AG09319 (cell line): ENCODE results near the gene IL1RAPL1.

Experiments
- DNase-seq: peaks from one replicate; pipeline ENCODE4 v3.0.0-alpha.2; 2010; ENCODE audit warnings: low read depth; ENCODE audit errors: extremely low read depth
- TF ChIP-seq, protein P1 (sequence below): IDR thresholded peaks from 2 replicates; pipeline ENCODE4 v1.5.1; 2011; ENCODE audit warnings: low read depth, mild to moderate bottlenecking, inconsistent platforms, low read length, moderate library complexity

Gene IL1RAPL1

DNA sequence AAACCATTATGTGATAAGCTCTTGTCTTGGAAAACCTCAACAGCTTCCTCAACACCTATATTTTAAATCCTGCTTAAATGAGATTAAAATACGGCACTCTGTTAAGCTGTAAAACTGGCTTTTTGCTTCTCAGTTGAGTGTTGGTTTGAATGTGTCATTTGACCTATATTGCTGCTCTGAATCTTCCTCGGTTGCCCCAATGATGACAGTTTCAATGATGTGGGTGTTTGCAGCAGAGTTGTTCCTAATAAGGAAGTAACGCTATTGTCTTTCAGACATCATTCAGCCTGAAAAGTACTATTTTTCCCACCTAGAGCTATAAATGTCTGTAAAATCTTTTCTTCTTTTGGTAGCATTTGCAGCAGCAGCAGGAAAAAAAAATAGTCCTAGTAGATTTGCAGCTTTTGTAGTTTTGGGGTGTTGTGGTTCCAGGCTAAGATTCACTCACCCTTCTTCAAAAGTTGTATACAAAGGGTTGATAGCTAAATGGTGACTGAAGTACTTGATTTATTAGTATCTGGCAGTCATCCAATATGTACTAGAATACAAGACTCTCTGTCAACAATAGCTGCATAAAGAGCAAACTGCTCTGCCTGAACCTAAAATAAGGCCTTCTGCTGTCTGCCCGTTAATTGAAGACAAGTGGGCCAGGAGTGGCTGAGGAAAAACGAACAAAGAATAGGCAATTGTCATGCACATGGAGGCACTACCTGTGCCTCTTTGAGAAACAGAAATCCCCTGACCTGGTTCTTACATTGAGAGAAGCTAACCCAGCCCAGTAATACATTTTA lies 333.1 kb downstream of the IL1RAPL1 start:
- no peak for DNase-seq
- TF ChIP-seq, protein P1, sequence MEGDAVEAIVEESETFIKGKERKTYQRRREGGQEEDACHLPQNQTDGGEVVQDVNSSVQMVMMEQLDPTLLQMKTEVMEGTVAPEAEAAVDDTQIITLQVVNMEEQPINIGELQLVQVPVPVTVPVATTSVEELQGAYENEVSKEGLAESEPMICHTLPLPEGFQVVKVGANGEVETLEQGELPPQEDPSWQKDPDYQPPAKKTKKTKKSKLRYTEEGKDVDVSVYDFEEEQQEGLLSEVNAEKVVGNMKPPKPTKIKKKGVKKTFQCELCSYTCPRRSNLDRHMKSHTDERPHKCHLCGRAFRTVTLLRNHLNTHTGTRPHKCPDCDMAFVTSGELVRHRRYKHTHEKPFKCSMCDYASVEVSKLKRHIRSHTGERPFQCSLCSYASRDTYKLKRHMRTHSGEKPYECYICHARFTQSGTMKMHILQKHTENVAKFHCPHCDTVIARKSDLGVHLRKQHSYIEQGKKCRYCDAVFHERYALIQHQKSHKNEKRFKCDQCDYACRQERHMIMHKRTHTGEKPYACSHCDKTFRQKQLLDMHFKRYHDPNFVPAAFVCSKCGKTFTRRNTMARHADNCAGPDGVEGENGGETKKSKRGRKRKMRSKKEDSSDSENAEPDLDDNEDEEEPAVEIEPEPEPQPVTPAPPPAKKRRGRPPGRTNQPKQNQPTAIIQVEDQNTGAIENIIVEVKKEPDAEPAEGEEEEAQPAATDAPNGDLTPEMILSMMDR = no peak

- TF ChIP-seq, protein P1 = no peak
- no peak for DNase-seq
Observed at GRCh38 chrX:28922106-28922505, 334.9 kb downstream of the IL1RAPL1 start.

GRCh38 chrX:28946846-28947245 lies 359.6 kb downstream of the IL1RAPL1 start:
- no peak for DNase-seq
- TF ChIP-seq, protein P1 = no peak

DNA sequence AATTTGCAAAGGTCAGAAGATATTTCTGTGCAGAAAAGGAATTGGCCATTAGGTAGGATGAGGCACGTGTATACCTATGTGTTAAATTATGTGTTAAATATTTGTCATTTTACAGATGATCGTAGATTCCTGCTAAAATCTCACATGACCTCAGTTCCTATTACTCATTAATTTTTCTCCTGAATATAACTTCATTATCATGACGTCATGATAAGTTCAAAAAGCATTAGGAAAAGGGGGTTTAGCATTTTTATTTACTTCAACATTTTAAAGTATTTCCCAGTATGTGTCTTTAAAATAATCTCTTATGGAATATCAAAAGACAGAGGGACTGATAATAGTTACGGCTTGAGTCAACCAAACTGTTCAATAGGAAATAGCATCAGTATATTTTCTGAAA lies 372.8 kb downstream of the IL1RAPL1 start:
- no peak for DNase-seq
- TF ChIP-seq, protein P1 = no peak

- TF ChIP-seq, protein P1 = no peak
- no peak for DNase-seq
Observed at GRCh38 chrX:28966331-28966730, 379.1 kb downstream of the IL1RAPL1 start.

GRCh38 chrX:28969126-28969525 lies 381.9 kb downstream of the IL1RAPL1 start:
- TF ChIP-seq, protein P1 = no peak
- no peak for DNase-seq

DNA sequence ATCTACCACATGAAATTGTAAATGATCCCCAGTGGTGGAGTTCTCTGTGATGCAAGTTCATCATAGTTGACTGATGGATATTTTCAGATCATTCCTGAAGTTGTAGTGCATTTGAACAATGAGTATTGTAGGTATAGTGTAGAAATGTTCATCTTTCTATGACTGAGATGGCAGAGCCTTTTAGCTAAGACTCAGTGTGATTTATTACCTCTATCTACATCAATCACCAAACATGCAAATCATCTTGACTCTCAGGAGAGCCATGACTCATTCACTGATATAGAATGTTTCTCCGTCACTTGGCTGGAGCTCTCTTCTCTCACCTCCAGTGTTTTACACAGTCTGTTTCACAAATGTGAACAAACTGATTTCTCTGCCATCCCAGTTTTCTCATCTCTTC lies 392.6 kb downstream of the IL1RAPL1 start:
- TF ChIP-seq, protein P1 = no peak
- DNase-seq = no peak
